ENCODE data around the gene PCYT1B. TPM values are rescaled to one million over a fixed set of nuclear protein-coding genes. Genes with fewer than 3 reads are reported as not detected.

PCYT1B gene
- total RNA-seq (under 1 TPM; 0.85 to 0.94 TPM), polyA plus RNA-seq (ENCODE audit: insufficient read length in 6 of 6) (1 to 10 TPM; 6.1 to 8.6 (median 6.8) TPM)
- long read RNA-seq, donor 1, partial matches to known transcripts = 0 of 2 reads
- long read RNA-seq, donor 1, other reads (novel, unspliced or antisense) = 0 of 2 reads
- long read RNA-seq, donor 2, partial matches to known transcripts = 0 of 2 reads
- long read RNA-seq, donor 2, other reads (novel, unspliced or antisense) = 0 of 2 reads
- long read RNA-seq, donor 3 = 0 reads
- long read RNA-seq, donor 4 = 0 reads
- long read RNA-seq, donor 5, partial matches to known transcripts = 0 of 2 reads
- long read RNA-seq, donor 5, other reads (novel, unspliced or antisense) = 0 of 2 reads
- long read RNA-seq, donor 6, partial matches to known transcripts = 0 of 1 reads
- long read RNA-seq, donor 6, other reads (novel, unspliced or antisense) = 0 of 1 reads
- long read RNA-seq, donor 7 = 0 reads
- long read RNA-seq, donor 8 = 0 reads
- long read RNA-seq, donor 9 = 0 reads
- long read RNA-seq, donor 10, partial matches to known transcripts = 1 of 1 reads
- long read RNA-seq, donor 10, other reads (novel, unspliced or antisense) = 0 of 1 reads
- long read RNA-seq, donor 11, partial matches to known transcripts = 0 of 1 reads
- long read RNA-seq, donor 11, other reads (novel, unspliced or antisense) = 0 of 1 reads
- long read RNA-seq, donor 12, full-length matches to known transcripts = 2 of 2 reads
- long read RNA-seq, donor 12, partial matches to known transcripts = 0 of 2 reads
- long read RNA-seq, donor 12, other reads (novel, unspliced or antisense) = 0 of 2 reads

GRCh38 chrX:24647257-24648058, at the start of gene PCYT1B:
Gene PCYT1B, minus strand, starts transcription at chrX:24647347. Its CDS starts 242 bp downstream, at chrX:24647105.
- Histone ChIP-seq H3K4me1 (no peaks in the 10 kb centered on the region), H3K27me3 (peaks cover 0 to 10% of the 10 kb centered on the region in 2 donors), H3K9me3 (no peaks in the 10 kb centered on the region), H3K27ac (no peak within 1 kb of the TSS), H3K36me3 (no peaks in the 10 kb centered on the region), H3K4me3 (peak within 1 kb of the TSS; percentile 9 to 18)
- TF ChIP-seq CTCF (IDR thresholded peaks at IDR 0.05) = no peak
- intact Hi-C loops (cut with DNase I) = no loop called here
- ATAC-seq = peak; percentile 94
- peak; percentile 61 to 86 (median 73) for DNase-seq

GRCh38 chrX:24696294-24696693, 49.1 kb upstream of the PCYT1B start:
- DNase-seq (no peak), ATAC-seq (no peak)
- Histone ChIP-seq H3K4me1 (peaks cover 0 to 10% of the 10 kb centered on the region in 2 donors), H3K27me3 (no peaks in the 10 kb centered on the region), H3K36me3 (peaks cover 0 to 12% of the 10 kb centered on the region in 2 donors), H3K4me3 (no peak overlapping the region), H3K9me3 (no peaks in the 10 kb centered on the region), H3K27ac (no peak overlapping the region)
- TF ChIP-seq CTCF (IDR thresholded peaks at IDR 0.05) = no peak
- intact Hi-C loops (cut with DNase I) = no loop called here

GRCh38 chrX:24694825-24695224, 47.7 kb upstream of the PCYT1B start:
- intact Hi-C loops (cut with DNase I) = no loop called here
- ATAC-seq (no peak), DNase-seq (no peak)
- Histone ChIP-seq H3K4me3 (peak overlapping the region in 1 of 2 donors; percentile 61), H3K9me3 (no peaks in the 10 kb centered on the region), H3K27me3 (no peaks in the 10 kb centered on the region), H3K27ac (no peak overlapping the region), H3K4me1 (peaks cover 0 to 10% of the 10 kb centered on the region in 2 donors), H3K36me3 (peaks cover 0 to 4% of the 10 kb centered on the region in 2 donors)
- TF ChIP-seq CTCF (IDR thresholded peaks at IDR 0.05) = no peak

- peak within 1 kb of the TSS; percentile 52 to 61 for H3K4me3 ChIP-seq
- intact Hi-C loops (cut with DNase I) = no loop called here
- H3K9me3 ChIP-seq = no peaks in the 10 kb centered on the region
- peak; percentile 89 to 97 (median 92) for DNase-seq
- no peaks in the 10 kb centered on the region for H3K27me3 ChIP-seq
- H3K27ac ChIP-seq = peak within 1 kb of the TSS; percentile 33 to 70
- peak; percentile 99 for ATAC-seq
- TF ChIP-seq CTCF (IDR thresholded peaks at IDR 0.05) = no peak
- H3K4me1 ChIP-seq = peaks cover 0 to 10% of the 10 kb centered on the region in 2 donors
- H3K36me3 ChIP-seq = no peaks in the 10 kb centered on the region
These were observed 46.5 kb upstream of the PCYT1B start, which contains the start of gene POLA1 for GRCh38 chrX:24693453-24694202. Gene POLA1, plus strand, starts transcription at chrX:24693918. Its CDS starts 44 bp downstream, at chrX:24693962.

Data from left lung (tissue), 14 donors.